Measurements from ENCODE around the gene KCNJ3.

GRCh38 chr2:154670083-154670482 is 28.4 kb upstream of the KCNJ3 start:
- TF ChIP-seq POLR2A (IDR thresholded peaks at IDR 0.05) (no peak), CTCF (IDR thresholded peaks at IDR 0.05) (no peak), POLR2AphosphoS5 (IDR thresholded peaks at IDR 0.05; ENCODE audit: insufficient read depth in 1 of 2, low read depth in 1 of 2) (no peak)

All from vagina (tissue), 2 donors.